ENCODE data around the gene CRKL.

GRCh38 chr22:20919718-20920117 lies 2.5 kb downstream of the CRKL start:
- TF ChIP-seq CTCF (IDR thresholded peaks at IDR 0.05) (no peak), EZH2 (IDR thresholded peaks at IDR 0.05) (no peak)

Data from neural progenitor cell (in vitro differentiated cells).